Measurements from ENCODE around the gene PPFIA1. TPM values are rescaled to one million over a fixed set of nuclear protein-coding genes. Genes with fewer than 3 reads are reported as not detected.
A peak's percentile ranks its signal among the peaks of the same experiment; 100 is the strongest.

Gene PPFIA1
- total and polyA plus RNA-seq, 2 of the 13 experiments (the other 11 are each of a cell fraction or from before 2014, with no cell fraction given), result 29.9 to 45.2 TPM

- WGBS (ENCODE audit: low lambda C conversion rate), result 94% methylated on average over 5 of the region's 12 CpGs
- Histone ChIP-seq H4K20me1 (ENCODE audit: insufficient read depth, low read length) (no peaks in the 10 kb centered on the region), H3K4me2 (ENCODE audit: low read depth, low read length) (no peak overlapping the region), H3K79me2 (ENCODE audit: insufficient read depth, low read length) (no peaks in the 10 kb centered on the region), H3K4me1 (ENCODE audit: insufficient read depth, low read length) (no peaks in the 10 kb centered on the region), H3K9ac (ENCODE audit: insufficient read depth, low read depth, low read length) (no peak overlapping the region), H2AFZ (ENCODE audit: low read length) (no peak overlapping the region), H3K4me3 (replicated peaks in 1 of 3; ENCODE audit: insufficient read depth in 1 of 3, low read depth in 2 of 3, low read length in 3 of 3) (no peak overlapping the region), H3K9me3 (ENCODE audit: low read length) (no peaks in the 10 kb centered on the region), H3K27ac (ENCODE audit: extremely low read length, insufficient read depth, low read length) (no peak overlapping the region), H3K36me3 (replicated peaks in 1 of 2; ENCODE audit: control insufficient read depth in 1 of 2, insufficient read depth in 2 of 2, low read length in 2 of 2) (peaks cover 52 to 87% of the 10 kb centered on the region in 2 experiments), H3K27me3 (ENCODE audit: control insufficient read depth in 1 of 2, insufficient read depth in 2 of 2, low read length in 2 of 2) (no peaks in the 10 kb centered on the region)
- in situ Hi-C loops (cut with HindIII; ENCODE audit: extremely low pct_ligation_motif_present, low pct_unique_long_range_greater_than_20kb), result no loop called here
- no peak for ATAC-seq
- CTCF ChIA-PET (ENCODE audit: low intra/inter-chr PET ratio, low total read pairs), result no interaction called here
- no peak for DNase-seq (ENCODE audit: low spot score)
- BruUV-seq (replicated peaks), result no TSS peak
- POLR2A ChIA-PET, result no interaction called here
- intact Hi-C loops (cut with micrococcal nuclease; ENCODE audit: unreplicated experiment), result no loop called here
- FAIRE-seq, result no peak
- TF ChIP-seq NFIB (CRISPR knock-in tag; IDR thresholded peaks at IDR 0.05; ENCODE audit: borderline replicate concordance) (no peak), PAF1 (CRISPR knock-in tag; IDR thresholded peaks at IDR 0.05) (no peak), MLLT10 (CRISPR knock-in tag; IDR thresholded peaks at IDR 0.05) (no peak), AGO2 (optimal IDR thresholded peaks at IDR 0.05; ENCODE audit: low read depth, low read length) (peak; percentile 65), ZNF605 (CRISPR knock-in tag; IDR thresholded peaks at IDR 0.05) (no peak), MED8 (CRISPR knock-in tag; IDR thresholded peaks at IDR 0.05; ENCODE audit: insufficient replicate concordance) (no peak), USF2 (IDR thresholded peaks at IDR 0.05; ENCODE audit: low read depth, low read length) (no peak), USF2 (CRISPR knock-in tag; IDR thresholded peaks at IDR 0.05; ENCODE audit: borderline replicate concordance) (no peak), ZNF83 (CRISPR knock-in tag; IDR thresholded peaks at IDR 0.05; ENCODE audit: borderline replicate concordance) (no peak), ZNF563 (CRISPR knock-in tag; IDR thresholded peaks at IDR 0.05) (no peak)
These were observed 147.6 kb downstream of the PPFIA1 start for GRCh38 chr11:70418130-70418529.

Data from HepG2 (cell line).